Measurements from ENCODE around the gene PPHLN1.
"Not testable (repeated sequence)": the region's sequence is repeated elsewhere in the genome, so short reads cannot be mapped to it uniquely, and the experiment has no call there.

The PPHLN1 gene

GRCh38 chr12:42323856-42324255 lies 2.1 kb upstream of the PPHLN1 start:
- DNase-seq: no peak

GRCh38 chr12:42325326-42325652 lies 678 bp upstream of the PPHLN1 start:
- no peak for DNase-seq

GRCh38 chr12:42326541-42327226 lies 717 bp downstream of the PPHLN1 start:
- DNase-seq: peak; percentile 16

DNA sequence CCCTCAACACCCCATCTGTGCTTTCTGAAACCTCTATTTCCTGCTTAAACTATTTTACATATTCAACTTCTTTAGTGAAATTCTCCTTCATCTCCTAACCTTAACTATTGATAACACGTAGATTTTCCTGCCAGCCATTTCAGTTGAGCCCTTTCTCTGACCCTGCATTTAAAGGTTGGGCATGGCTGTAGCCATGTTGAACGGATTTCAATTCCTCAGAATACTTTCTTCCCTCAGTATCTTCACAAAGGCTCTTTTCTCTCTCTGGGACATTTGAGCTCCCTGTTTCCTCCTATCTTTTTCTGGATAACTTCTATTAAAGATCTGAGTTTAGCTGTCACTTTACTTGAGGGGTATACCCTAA lies 1.2 kb downstream of the PPHLN1 start:
- no peak for DNase-seq

DNA sequence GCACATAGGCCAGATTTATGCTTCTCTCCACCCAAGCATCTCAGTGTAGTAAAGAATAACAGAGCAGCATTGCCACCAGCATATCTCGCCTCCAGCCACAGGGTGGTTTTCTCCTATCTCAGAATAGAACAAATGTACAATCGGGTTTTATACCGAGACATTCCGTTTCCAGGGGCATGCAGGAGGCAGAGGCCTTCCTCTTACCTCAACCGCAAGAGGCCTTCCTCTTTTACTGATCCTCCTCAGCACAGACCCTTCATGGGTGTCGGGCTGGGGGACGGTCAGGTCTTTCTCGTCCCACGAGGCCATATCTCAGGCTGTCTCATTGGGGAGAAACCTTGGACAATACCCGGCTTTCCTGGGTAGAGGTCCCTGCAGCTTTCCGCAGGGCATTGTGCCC lies 4.1 kb downstream of the PPHLN1 start:
- not testable (repeated sequence) for DNase-seq

- DNase-seq: peak; percentile 56
These were observed 6.6 kb downstream of the PPHLN1 start for GRCh38 chr12:42332301-42333285.

- no peak for DNase-seq
These were observed 10.3 kb downstream of the PPHLN1 start for GRCh38 chr12:42336286-42336685.

GRCh38 chr12:42338280-42338679 lies 12.3 kb downstream of the PPHLN1 start:
- DNase-seq: no peak

- no peak for DNase-seq
These were observed 16.1 kb downstream of the PPHLN1 start for GRCh38 chr12:42342028-42342427.

DNA sequence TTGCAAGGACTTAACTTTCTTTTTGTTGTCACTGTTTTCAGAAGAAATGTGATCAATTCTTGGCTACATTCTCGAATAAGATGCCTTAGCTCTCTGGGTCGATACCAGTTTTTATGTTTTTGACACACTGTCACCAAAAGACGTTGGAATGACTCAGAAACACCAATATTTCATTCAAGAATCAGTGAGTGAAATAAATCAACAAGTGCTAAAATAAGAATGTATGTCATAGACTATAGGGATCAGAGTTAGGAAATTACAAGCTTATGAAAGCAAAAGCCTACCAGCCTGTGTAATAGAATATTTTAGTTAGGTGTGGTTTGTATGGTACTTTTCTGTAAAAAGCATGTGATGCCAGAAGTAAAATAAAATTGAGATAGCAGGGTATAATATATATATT lies 17.8 kb downstream of the PPHLN1 start:
- no peak for DNase-seq

DNA sequence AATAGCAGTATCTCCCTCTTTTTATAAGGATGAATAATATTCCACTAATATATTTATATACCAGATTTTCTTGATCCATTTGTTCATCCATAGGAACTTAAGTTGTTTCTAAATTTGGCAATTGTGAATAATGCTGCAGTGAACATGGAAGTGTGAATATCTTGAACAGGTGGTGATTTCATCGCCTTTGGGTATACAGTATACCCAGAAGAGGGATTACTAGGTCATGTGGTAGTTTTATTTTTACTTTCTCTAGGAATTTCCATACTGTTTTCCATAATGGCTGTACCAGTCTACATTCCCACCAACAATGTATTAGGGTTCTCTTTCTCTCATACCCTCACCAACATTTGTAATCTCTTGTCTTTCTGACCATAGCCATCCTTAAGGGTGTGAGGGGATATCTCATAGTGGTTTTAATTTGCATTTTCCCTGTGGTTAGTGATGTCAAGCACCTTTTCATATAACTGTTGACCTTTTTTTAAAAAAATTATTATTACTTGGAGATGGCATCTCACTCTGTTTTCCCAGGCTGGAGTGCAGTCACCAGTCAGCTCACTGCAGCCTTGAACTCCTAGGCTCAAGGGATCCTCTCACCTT lies 20.5 kb downstream of the PPHLN1 start:
- DNase-seq: no peak

DNA sequence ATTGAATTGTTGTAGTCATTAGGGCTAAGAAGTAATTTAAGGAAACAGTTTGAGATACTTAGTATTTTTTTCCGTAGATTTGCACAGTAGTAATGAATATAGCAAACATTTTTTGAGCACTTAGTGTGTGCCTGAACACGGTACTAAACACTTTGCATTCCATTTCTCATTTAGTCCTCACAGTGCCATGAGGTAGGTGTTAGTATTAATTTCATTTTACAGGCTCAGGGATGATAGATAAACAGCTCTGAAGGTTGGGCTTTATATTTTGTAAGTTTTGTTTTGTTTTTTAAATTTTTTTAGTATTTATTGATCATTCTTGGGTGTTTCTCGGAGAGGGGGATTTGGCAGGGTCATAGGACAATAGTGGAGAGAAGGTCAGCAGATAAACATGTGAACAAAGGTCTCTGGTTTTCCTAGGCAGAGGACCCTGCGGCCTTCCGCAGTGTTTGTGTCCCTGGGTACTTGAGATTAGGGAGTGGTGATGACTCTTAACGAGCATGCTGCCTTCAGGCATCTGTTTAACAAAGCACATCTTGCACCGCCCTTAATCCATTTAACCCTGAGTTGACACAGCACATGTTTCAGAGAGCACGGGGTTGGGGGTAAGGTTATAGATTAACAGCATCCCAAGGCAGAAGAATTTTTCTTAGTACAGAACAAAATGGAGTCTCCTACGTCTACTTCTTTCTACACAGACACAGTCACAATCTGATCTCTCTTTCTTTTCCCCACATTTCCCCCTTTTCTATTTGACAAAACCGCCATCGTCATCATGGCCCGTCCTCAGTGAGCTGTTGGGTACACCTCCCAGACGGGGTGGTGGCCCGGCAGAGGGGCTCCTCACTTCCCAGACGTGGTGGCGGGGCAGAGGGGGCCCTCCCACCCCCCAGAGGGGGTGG lies 23.4 kb downstream of the PPHLN1 start:
- DNase-seq: not testable (repeated sequence)

DNA sequence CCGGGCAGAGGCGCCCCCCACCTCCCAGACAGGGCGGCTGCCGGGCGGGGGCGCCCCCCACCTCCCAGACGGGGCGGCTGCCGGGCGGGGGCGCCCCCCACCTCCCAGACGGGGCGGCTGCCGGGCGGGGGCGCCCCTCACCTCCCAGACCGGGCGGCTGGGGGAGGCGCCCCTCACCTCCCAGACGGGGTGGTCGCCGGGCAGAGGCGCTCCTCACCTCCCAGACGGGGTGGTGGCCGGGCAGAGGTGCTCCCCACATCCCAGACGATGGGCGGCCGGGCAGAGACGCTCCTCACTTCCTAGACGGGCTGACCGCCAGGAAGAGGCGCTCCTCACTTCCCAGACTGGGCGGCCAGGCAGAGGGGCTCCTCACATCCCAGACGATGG lies 24.0 kb downstream of the PPHLN1 start:
- not testable (repeated sequence) for DNase-seq

- DNase-seq: no peak
These were observed 30.4 kb downstream of the PPHLN1 start for GRCh38 chr12:42356344-42356743.

DNA sequence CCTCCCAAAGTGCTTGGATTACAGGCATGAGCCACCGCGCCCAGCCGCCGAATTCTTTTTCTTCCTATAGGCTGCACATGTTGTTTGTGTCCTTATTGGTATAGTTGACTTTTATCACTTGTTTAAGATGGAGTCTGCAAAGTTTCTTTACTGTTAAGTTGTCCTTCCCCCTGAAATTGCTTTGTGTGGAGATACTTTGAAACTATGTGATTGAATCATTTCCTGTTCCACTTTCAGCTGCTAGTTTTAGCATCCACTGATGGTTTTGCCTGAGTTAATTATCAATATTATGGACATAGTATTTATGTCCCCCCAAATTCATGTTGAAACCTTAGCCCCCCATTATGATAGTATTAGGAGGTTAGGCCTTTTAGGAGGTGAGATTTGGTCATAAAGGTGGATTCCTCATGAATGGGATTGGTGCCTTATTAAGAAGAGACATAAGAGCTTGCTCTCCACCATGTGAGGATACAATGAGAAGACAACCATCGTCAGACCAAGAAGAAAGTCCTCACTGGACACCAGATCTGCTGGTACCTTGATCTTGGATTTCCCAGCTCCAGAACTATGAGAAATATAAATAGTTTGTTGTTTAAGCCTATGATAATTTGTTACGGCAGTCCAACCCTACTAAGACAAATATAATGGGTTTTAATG lies 34.9 kb downstream of the PPHLN1 start:
- no peak for DNase-seq

DNA sequence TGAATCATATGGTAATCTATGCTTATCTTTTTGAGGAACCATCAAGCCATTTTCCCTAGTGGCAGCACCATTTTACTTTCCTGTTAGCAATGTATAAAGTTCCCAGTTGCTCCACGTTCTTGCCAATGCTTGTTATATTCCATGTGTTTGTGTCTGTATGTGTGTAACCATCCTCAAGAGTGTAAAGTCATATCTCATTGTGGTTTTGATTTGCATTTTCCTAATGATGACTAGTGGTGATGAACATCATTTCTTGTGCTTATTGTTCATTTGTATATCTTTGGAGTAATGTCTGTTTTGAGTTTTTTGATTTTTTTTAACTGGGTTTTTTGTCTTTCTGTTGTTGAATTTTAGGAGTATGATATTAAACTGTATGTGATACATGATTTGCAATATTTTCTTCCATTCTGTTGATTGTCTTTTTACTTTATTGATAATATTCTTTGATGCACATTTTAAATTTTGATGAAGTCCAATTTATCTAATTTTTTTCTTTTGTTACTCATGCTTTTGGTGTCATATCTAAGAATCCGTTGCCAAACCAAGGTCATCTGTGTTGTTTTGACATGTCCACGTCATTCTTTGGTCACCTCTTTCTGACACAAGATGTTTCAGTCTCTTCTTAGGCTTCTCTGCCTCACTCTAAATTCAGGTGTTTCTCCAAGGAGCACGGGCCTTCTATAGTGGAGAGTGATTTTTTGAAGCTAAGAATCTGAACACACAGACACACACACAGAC lies 36.1 kb downstream of the PPHLN1 start:
- peak; percentile 5 for DNase-seq

- no peak for DNase-seq
These were observed 36.8 kb downstream of the PPHLN1 start for GRCh38 chr12:42362647-42363260.

GRCh38 chr12:42364692-42365091 lies 38.7 kb downstream of the PPHLN1 start:
- DNase-seq: no peak

GRCh38 chr12:42365486-42365885 lies 39.5 kb downstream of the PPHLN1 start:
- DNase-seq: no peak

- DNase-seq: no peak
These were observed 44.0 kb downstream of the PPHLN1 start for GRCh38 chr12:42370013-42370412.

DNA sequence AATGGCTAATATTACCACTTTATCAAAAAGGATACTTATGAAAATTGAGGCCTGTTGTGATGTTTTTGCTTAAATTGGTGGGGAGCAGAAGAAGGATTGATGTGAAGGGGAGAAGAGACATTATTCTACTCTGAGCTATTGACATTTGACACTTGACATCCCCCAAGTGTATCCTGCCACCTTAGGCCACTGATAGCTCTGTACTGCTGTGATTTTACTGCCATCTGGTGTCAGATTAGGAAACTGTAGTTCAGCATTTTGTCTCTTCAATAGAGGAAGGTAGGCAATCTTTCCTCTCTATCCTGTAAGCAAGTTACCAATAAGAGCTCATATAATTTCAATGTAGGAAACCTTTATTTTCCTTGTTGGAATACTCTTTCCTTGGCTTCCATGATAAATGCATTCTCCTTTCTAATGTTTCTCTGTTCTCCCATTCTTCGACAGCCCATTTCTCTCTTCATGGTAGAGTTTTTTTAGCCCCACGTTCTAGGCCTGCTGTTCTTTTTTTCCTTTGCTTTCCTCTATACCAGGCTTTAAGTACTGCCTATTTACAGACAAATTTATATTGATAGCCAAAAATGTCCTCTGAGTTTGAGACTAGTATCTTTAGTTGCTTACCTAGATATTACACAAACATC lies 46.3 kb downstream of the PPHLN1 start:
- peak; percentile 58 for DNase-seq
